Esophagus (tissue), 2 donors: ENCODE results near the gene HES6. TPM values are rescaled to one million over a fixed set of nuclear protein-coding genes. Genes with fewer than 3 reads are reported as not detected.
"Not testable (repeated sequence)": the region's sequence is repeated elsewhere in the genome, so short reads cannot be mapped to it uniquely, and the experiment has no call there.

ENCODE experiments used
- H3K27ac ChIP-seq, 2 donors: one replicate each; pipeline ENCODE4 v1.5.1; 2013; ENCODE audit warnings: low read depth in 2 of 2, mild to moderate bottlenecking in 2 of 2, inconsistent platforms in 1 of 2, low read length in 1 of 2, moderate library complexity in 1 of 2
- H3K27me3 ChIP-seq, 2 donors: one replicate each; pipeline ENCODE4 v1.6.1; 2013; ENCODE audit warnings: low read length in 2 of 2, control low read depth in 1 of 2, mild to moderate bottlenecking in 1 of 2; ENCODE audit not compliant: insufficient read depth in 2 of 2, control insufficient read depth in 1 of 2
- H3K36me3 ChIP-seq, 2 donors: one replicate each; pipeline ENCODE4 v1.6.1; 2013; ENCODE audit warnings: low read length in 1 of 2; ENCODE audit not compliant: control insufficient read depth in 2 of 2, insufficient read depth in 2 of 2
- H3K4me1 ChIP-seq, 2 donors: one replicate each; pipeline ENCODE4 v1.6.1; 2013; ENCODE audit warnings: low read length in 1 of 2; ENCODE audit not compliant: control insufficient read depth in 2 of 2, insufficient read depth in 2 of 2
- H3K4me3 ChIP-seq, 2 donors: one replicate each; pipeline ENCODE4 v1.5.1; 2013; ENCODE audit warnings: low read length in 2 of 2, mild to moderate bottlenecking in 2 of 2, low read depth in 1 of 2, moderate library complexity in 1 of 2
- H3K9me3 ChIP-seq, 2 donors: one replicate each; pipeline ENCODE4 v1.6.1; 2013; ENCODE audit warnings: mild to moderate bottlenecking in 2 of 2, low read depth in 1 of 2, low read length in 1 of 2, moderate library complexity in 1 of 2; ENCODE audit not compliant: control insufficient read depth in 2 of 2, insufficient read depth in 1 of 2
- WGBS, 2 donors: extraction: QIAGEN DNeasy Blood & Tissue Kit; methylation state at CpG; one replicate each; pipeline ENCODE4 v1.1.7; 2013; 5-methylcytosine and 5-hydroxymethylcytosine counted together
- polyA plus RNA-seq, 2 donors: library from polyadenylated mRNA; stranded (reverse); fragments of 200-250 nt; gene quantifications; one replicate each; pipeline ENCODE4 v1.2.3, GENCODE V29; 2013
- donor health status: healthy with polysubstance abuse.
- donor health status: Bipolar disorder and iron deficiency.

Gene HES6
- polyA plus RNA-seq, 2 donors, result 2.5 to 3.0 TPM

DNA sequence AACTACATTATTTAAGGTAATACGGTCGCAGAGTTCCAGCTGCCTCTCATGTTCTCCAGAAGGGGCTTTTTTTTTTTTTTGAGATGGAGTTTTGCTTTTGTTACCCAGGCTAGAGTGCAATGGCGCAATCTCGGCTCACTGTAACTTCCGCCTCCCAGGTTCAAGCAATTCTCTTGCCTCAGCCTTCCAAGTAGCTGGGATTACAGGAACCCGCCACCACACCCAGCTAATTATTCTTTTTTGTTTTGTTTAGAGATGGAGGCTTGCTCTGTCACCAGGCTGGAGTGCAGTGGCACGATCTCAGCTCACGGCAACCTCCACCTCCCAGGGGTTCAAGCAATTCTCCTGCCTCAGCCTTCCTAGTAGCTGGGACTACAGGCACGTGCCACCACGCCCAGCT lies 33.6 kb upstream of the HES6 start:
- H3K27ac ChIP-seq, result not testable (repeated sequence)

GRCh38 chr2:238272156-238272555 lies 32.3 kb upstream of the HES6 start:
- Histone ChIP-seq H3K27me3 (no peaks in the 10 kb centered on the region), H3K9me3 (no peaks in the 10 kb centered on the region), H3K36me3 (peaks cover 28 to 50% of the 10 kb centered on the region in 2 donors), H3K4me3 (no peak overlapping the region), H3K27ac (no peak overlapping the region), H3K4me1 (peaks cover 0 to 8% of the 10 kb centered on the region in 2 donors)
- WGBS, 2 donors, result 97 to 100% methylated on average over 4 of the region's 4 CpGs

More for the DNA sequence above, 33.6 kb upstream of the HES6 start:
- 73 to 80% methylated on average over 10 of the region's 10 CpGs for WGBS, 2 donors
- not testable (repeated sequence) for H3K4me1 ChIP-seq, H3K4me3 ChIP-seq, H3K27me3 ChIP-seq, H3K9me3 ChIP-seq
- H3K36me3 ChIP-seq, result peaks cover 24 to 43% of the 10 kb centered on the region in 2 donors

GRCh38 chr2:238271686-238272085 lies 31.8 kb upstream of the HES6 start:
- Histone ChIP-seq H3K4me1 (peaks cover 0 to 10% of the 10 kb centered on the region in 2 donors), H3K36me3 (peaks cover 26 to 51% of the 10 kb centered on the region in 2 donors)
- 83 to 86% methylated on average over 8 of the region's 8 CpGs for WGBS, 2 donors
- not testable (repeated sequence) for H3K9me3 ChIP-seq, H3K4me3 ChIP-seq, H3K27ac ChIP-seq, H3K27me3 ChIP-seq

DNA sequence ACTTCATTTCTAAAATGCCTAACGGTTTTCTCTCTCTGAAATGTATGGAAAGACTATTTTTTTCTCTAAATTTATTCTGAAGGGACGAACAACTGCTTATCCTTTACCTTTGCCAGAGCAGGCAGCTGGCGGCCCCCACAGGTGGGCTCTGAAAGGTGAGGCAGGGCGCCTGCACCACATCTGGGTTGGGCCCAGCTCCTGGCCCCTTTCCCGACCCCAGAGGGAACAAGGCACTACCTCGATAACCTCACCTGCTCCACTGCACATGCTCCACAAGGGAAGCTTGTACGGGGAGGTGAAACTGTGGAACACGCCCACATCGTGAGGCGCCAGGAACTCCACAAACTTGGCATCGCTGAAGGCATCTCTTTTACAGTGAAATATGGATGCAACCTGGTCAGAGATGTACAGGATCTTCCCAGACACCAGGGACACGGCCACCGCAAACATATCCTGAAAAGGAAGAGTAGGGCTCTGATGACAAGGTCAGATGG lies 31.3 kb upstream of the HES6 start:
- no peak overlapping the region for H3K27ac ChIP-seq
- no peaks in the 10 kb centered on the region for H3K9me3 ChIP-seq
- H3K4me3 ChIP-seq, result no peak overlapping the region
- peaks cover 0 to 10% of the 10 kb centered on the region in 2 donors for H3K4me1 ChIP-seq
- no peaks in the 10 kb centered on the region for H3K27me3 ChIP-seq
- 62 to 76% methylated on average over 13 of the region's 13 CpGs for WGBS, 2 donors
- peaks cover 22 to 45% of the 10 kb centered on the region in 2 donors for H3K36me3 ChIP-seq

DNA sequence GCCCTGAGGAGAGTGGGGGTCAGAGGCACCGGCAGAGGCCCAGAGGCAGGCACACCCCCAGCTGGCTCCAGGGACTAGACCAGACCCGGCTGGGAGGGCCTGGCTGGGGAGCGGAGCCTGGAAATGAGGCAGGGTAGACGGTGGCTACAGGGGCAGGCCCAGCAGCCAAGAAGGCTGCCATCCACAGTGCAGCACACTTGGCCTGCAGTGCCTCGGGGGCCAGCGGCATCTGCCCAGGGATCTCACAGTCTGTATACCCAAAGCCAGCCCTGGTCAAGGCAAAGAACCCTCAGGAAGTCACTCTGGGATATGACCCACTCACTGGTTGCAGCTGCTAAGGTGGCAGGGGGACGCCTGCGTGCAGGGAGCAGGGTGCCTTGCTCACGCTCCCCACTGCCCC lies 30.8 kb upstream of the HES6 start:
- H3K27ac ChIP-seq, result no peak overlapping the region
- 85 to 88% methylated on average over 8 to 9 of the region's 9 CpGs for WGBS, 2 donors
- no peak overlapping the region for H3K4me3 ChIP-seq
- peaks cover 0 to 10% of the 10 kb centered on the region in 2 donors for H3K4me1 ChIP-seq
- H3K27me3 ChIP-seq, result no peaks in the 10 kb centered on the region
- H3K9me3 ChIP-seq, result no peaks in the 10 kb centered on the region
- peaks cover 21 to 43% of the 10 kb centered on the region in 2 donors for H3K36me3 ChIP-seq

GRCh38 chr2:238269741-238270140 lies 29.9 kb upstream of the HES6 start:
- Histone ChIP-seq H3K27ac (no peak overlapping the region), H3K36me3 (peaks cover 21 to 38% of the 10 kb centered on the region in 2 donors), H3K9me3 (no peaks in the 10 kb centered on the region), H3K27me3 (no peaks in the 10 kb centered on the region), H3K4me1 (peaks cover 0 to 10% of the 10 kb centered on the region in 2 donors), H3K4me3 (no peak overlapping the region)
- 76 to 79% methylated on average over 6 of the region's 6 CpGs for WGBS, 2 donors

DNA sequence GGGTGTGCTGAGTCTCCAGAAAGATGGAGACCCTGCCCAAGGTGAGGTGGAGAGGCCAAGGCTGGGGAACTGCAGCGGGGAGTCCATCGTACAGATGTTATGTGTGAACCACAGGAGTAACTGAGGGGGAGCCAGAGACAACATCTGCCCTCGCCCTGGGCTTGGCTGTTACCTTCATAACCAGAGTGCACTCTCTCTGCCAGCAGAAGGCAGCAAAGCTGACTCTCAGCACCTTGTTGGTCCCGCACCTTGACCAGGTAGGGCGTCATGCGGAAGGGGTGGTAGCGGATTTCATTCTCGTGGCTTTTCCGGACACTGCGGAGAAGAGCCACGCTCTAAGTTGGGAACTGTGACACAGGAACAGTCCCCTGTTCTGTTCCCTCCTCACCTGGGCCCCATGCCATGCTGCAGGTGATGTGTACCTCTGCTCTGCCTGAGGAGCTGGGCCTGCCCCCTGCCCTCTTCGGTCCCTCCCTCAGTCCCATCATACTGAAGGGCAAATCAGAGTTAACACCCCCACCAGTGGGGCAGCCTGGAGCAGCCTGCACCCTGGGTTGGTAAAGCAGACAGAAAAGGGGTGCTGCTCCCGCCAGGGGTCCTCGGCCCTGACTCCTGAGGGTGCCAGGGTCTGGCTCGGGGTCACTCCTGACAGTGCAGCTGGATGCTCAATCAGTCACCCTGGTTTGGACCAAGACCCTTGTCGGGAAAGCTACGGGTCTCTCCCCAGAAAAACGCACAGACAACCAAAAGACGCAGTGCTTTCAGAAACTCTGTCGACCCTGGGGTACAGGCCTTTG lies 28.2 kb upstream of the HES6 start:
- Histone ChIP-seq H3K27ac (peak overlapping the region; percentile 62 to 76), H3K9me3 (no peaks in the 10 kb centered on the region), H3K4me3 (no peak overlapping the region), H3K27me3 (no peaks in the 10 kb centered on the region), H3K36me3 (peaks cover 17 to 36% of the 10 kb centered on the region in 2 donors), H3K4me1 (peaks cover 4 to 10% of the 10 kb centered on the region in 2 donors)
- WGBS, 2 donors, result 82 to 88% methylated on average over 20 of the region's 20 CpGs

- peaks cover 4 to 10% of the 10 kb centered on the region in 2 donors for H3K4me1 ChIP-seq
- no peaks in the 10 kb centered on the region for H3K27me3 ChIP-seq
- no peak overlapping the region for H3K4me3 ChIP-seq
- WGBS, 2 donors, result 61 to 75% methylated on average over 1 of the region's 1 CpG
- no peaks in the 10 kb centered on the region for H3K9me3 ChIP-seq
- H3K36me3 ChIP-seq, result peaks cover 10 to 33% of the 10 kb centered on the region in 2 donors
- peak overlapping the region; percentile 62 to 76 for H3K27ac ChIP-seq
Measured at GRCh38 chr2:238267341-238267710, 27.5 kb upstream of the HES6 start.

DNA sequence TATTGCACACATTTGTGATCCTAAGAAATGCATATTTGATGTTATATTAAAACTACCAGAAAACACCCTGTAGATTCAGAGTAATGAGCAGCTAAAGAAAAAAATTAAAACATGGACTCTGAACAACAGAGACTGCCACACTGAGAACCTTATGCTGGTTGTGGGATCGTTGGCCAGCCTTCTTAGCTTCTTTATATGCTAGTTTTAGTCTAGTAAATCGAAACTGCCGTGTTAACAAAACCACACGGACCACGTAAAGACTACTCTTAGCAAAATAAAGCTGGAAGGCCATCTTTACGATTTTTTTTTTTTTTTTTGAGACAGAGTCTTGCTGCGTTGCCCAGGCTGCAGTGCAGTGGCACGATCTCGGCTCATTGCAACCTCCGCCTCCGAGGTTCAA lies 25.8 kb upstream of the HES6 start:
- H3K4me3 ChIP-seq, result no peak overlapping the region
- H3K9me3 ChIP-seq, result no peaks in the 10 kb centered on the region
- no peak overlapping the region for H3K27ac ChIP-seq
- H3K27me3 ChIP-seq, result no peaks in the 10 kb centered on the region
- peaks cover 4 to 14% of the 10 kb centered on the region in 2 donors for H3K4me1 ChIP-seq
- H3K36me3 ChIP-seq, result peaks cover 7 to 31% of the 10 kb centered on the region in 2 donors
- 92% methylated on average over 11 of the region's 11 CpGs for WGBS, 2 donors

DNA sequence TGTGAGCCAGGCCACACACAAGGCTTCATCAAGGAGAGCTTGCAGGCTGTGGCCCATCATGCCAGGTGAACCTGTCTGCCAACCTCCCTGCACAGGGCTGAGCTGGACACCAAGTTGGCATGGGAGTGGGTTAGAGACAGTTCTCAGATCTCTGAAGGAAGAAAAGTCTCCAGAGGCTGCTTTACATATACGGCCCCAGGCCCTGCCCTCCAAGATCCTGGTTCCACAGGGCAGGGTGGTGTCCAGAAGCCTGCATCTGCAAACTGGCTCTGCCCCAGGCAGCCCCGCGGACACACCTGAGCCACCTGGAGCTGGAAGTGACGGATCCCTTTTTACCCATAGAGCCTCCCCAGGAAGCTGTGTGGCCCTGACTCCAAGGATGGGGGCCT lies 24.2 kb upstream of the HES6 start:
- Histone ChIP-seq H3K27ac (peak overlapping the region; percentile 9 to 43), H3K4me3 (no peak overlapping the region), H3K36me3 (peaks cover 7 to 35% of the 10 kb centered on the region in 2 donors), H3K9me3 (no peaks in the 10 kb centered on the region), H3K4me1 (peaks cover 4 to 14% of the 10 kb centered on the region in 2 donors), H3K27me3 (no peaks in the 10 kb centered on the region)
- 60 to 72% methylated on average over 4 of the region's 4 CpGs for WGBS, 2 donors
